ENCODE results near the gene KCNA10. TPM values are rescaled to one million over a fixed set of nuclear protein-coding genes. Genes with fewer than 3 reads are reported as not detected.

The KCNA10 gene
- total and polyA plus RNA-seq, 2 of the 13 experiments (the other 11 are each of a cell fraction or from before 2014, with no cell fraction given) = not detected

DNA sequence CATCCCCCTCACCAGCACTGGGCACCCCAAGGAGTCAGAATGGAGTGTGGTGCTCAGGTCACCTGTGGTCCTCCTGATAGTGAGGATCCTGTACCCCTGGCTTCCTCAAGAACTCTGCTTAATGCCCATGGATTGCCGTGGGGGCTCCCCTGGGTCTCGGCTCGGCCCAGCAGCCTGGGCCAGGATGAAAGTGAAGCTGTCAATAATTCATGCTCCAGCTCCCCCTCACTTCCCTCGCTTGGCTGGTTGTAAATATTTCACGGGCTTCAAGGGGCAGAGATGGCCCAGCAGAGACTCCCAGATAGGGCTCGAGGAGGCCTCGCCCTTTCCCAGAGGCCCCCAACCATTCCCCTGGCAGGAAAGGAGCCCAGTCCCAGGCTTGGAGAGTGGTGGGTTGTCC lies 42.6 kb upstream of the KCNA10 start:
- Histone ChIP-seq H3K9ac (ENCODE audit: insufficient read depth, low read depth, low read length) (no peak overlapping the region), H3K27me3 (ENCODE audit: control insufficient read depth in 1 of 2, insufficient read depth in 2 of 2, low read length in 2 of 2) (peaks cover 2 to 16% of the 10 kb centered on the region in 2 experiments; a peak in 3 of 5 replicates), H3K79me2 (ENCODE audit: insufficient read depth, low read length) (no peaks in the 10 kb centered on the region), H3K36me3 (replicated peaks in 1 of 2; ENCODE audit: control insufficient read depth in 1 of 2, insufficient read depth in 2 of 2, low read length in 2 of 2) (no peaks in the 10 kb centered on the region), H3K4me3 (replicated peaks in 1 of 3; ENCODE audit: insufficient read depth in 1 of 3, low read depth in 2 of 3, low read length in 3 of 3) (no peak overlapping the region), H3K27ac (ENCODE audit: extremely low read length, insufficient read depth, low read length) (no peak overlapping the region), H4K20me1 (ENCODE audit: insufficient read depth, low read length) (no peaks in the 10 kb centered on the region), H2AFZ (ENCODE audit: low read length) (no peak overlapping the region), H3K9me3 (ENCODE audit: low read length) (no peaks in the 10 kb centered on the region), H3K4me1 (ENCODE audit: insufficient read depth, low read length) (no peaks in the 10 kb centered on the region), H3K4me2 (ENCODE audit: low read depth, low read length) (no peak overlapping the region)
- no TSS peak for BruUV-seq (replicated peaks)
- POLR2A ChIA-PET = no interaction called here
- intact Hi-C loops (cut with micrococcal nuclease; ENCODE audit: unreplicated experiment) = no loop called here
- in situ Hi-C loops (cut with HindIII; ENCODE audit: extremely low pct_ligation_motif_present, low pct_unique_long_range_greater_than_20kb) = no loop called here
- no peak for DNase-seq (ENCODE audit: low spot score)
- ATAC-seq = no peak
- TF ChIP-seq, protein P1, sequence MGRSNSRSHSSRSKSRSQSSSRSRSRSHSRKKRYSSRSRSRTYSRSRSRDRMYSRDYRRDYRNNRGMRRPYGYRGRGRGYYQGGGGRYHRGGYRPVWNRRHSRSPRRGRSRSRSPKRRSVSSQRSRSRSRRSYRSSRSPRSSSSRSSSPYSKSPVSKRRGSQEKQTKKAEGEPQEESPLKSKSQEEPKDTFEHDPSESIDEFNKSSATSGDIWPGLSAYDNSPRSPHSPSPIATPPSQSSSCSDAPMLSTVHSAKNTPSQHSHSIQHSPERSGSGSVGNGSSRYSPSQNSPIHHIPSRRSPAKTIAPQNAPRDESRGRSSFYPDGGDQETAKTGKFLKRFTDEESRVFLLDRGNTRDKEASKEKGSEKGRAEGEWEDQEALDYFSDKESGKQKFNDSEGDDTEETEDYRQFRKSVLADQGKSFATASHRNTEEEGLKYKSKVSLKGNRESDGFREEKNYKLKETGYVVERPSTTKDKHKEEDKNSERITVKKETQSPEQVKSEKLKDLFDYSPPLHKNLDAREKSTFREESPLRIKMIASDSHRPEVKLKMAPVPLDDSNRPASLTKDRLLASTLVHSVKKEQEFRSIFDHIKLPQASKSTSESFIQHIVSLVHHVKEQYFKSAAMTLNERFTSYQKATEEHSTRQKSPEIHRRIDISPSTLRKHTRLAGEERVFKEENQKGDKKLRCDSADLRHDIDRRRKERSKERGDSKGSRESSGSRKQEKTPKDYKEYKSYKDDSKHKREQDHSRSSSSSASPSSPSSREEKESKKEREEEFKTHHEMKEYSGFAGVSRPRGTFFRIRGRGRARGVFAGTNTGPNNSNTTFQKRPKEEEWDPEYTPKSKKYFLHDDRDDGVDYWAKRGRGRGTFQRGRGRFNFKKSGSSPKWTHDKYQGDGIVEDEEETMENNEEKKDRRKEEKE (IDR thresholded peaks at IDR 0.05) = no peak
- no peak for TF ChIP-seq FOXP1 (IDR thresholded peaks at IDR 0.05)
- no peak for TF ChIP-seq FOXP1 (CRISPR knock-in tag; IDR thresholded peaks at IDR 0.05)
- no peak for TF ChIP-seq STAG1 (CRISPR knock-in tag; IDR thresholded peaks at IDR 0.05)
- TF ChIP-seq, protein P2, sequence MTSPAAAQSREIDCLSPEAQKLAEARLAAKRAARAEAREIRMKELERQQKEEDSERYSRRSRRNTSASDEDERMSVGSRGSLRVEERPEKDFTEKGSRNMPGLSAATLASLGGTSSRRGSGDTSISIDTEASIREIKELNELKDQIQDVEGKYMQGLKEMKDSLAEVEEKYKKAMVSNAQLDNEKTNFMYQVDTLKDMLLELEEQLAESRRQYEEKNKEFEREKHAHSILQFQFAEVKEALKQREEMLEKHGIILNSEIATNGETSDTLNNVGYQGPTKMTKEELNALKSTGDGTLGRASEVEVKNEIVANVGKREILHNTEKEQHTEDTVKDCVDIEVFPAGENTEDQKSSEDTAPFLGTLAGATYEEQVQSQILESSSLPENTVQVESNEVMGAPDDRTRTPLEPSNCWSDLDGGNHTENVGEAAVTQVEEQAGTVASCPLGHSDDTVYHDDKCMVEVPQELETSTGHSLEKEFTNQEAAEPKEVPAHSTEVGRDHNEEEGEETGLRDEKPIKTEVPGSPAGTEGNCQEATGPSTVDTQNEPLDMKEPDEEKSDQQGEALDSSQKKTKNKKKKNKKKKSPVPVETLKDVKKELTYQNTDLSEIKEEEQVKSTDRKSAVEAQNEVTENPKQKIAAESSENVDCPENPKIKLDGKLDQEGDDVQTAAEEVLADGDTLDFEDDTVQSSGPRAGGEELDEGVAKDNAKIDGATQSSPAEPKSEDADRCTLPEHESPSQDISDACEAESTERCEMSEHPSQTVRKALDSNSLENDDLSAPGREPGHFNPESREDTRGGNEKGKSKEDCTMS (CRISPR knock-in tag; conservative IDR thresholded peaks at IDR 0.05) = no peak
- no peak for TF ChIP-seq FOXJ3 (CRISPR knock-in tag; IDR thresholded peaks at IDR 0.05; ENCODE audit: borderline replicate concordance)
- TF ChIP-seq ZNF747 (CRISPR knock-in tag; IDR thresholded peaks at IDR 0.05; ENCODE audit: borderline replicate concordance) = no peak
- no peak for TF ChIP-seq NR2F1 (CRISPR knock-in tag; IDR thresholded peaks at IDR 0.05)
- no peak for TF ChIP-seq ZFX (CRISPR knock-in tag; IDR thresholded peaks at IDR 0.05; ENCODE audit: low read depth)
- no peak for TF ChIP-seq ZNF841 (CRISPR knock-in tag; IDR thresholded peaks at IDR 0.05; ENCODE audit: borderline replicate concordance)
- no peak for TF ChIP-seq THYN1 (CRISPR knock-in tag; IDR thresholded peaks at IDR 0.05; ENCODE audit: borderline replicate concordance, low read depth)
- no peak for TF ChIP-seq KDM1A (CRISPR knock-in tag; IDR thresholded peaks at IDR 0.05)
- TF ChIP-seq, protein P3, sequence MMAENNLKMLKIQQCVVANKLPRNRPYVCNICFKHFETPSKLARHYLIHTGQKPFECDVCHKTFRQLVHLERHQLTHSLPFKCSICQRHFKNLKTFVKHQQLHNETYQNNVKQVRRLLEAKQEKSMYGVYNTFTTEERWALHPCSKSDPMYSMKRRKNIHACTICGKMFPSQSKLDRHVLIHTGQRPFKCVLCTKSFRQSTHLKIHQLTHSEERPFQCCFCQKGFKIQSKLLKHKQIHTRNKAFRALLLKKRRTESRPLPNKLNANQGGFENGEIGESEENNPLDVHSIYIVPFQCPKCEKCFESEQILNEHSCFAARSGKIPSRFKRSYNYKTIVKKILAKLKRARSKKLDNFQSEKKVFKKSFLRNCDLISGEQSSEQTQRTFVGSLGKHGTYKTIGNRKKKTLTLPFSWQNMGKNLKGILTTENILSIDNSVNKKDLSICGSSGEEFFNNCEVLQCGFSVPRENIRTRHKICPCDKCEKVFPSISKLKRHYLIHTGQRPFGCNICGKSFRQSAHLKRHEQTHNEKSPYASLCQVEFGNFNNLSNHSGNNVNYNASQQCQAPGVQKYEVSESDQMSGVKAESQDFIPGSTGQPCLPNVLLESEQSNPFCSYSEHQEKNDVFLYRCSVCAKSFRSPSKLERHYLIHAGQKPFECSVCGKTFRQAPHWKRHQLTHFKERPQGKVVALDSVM (CRISPR knock-in tag; IDR thresholded peaks at IDR 0.05) = no peak
- TF ChIP-seq, protein P4, sequence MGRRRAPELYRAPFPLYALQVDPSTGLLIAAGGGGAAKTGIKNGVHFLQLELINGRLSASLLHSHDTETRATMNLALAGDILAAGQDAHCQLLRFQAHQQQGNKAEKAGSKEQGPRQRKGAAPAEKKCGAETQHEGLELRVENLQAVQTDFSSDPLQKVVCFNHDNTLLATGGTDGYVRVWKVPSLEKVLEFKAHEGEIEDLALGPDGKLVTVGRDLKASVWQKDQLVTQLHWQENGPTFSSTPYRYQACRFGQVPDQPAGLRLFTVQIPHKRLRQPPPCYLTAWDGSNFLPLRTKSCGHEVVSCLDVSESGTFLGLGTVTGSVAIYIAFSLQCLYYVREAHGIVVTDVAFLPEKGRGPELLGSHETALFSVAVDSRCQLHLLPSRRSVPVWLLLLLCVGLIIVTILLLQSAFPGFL (CRISPR knock-in tag; IDR thresholded peaks at IDR 0.05) = no peak
- FAIRE-seq = no peak
- CTCF ChIA-PET (ENCODE audit: low intra/inter-chr PET ratio, low total read pairs) = no interaction called here
- WGBS (ENCODE audit: low lambda C conversion rate) = 0% methylated on average over 1 of the region's 7 CpGs

All from HepG2 (cell line).